SK-N-SH (cell line): ENCODE data around the gene NMNAT2.

ENCODE experiments used
- CTCF ChIP-seq: fragments of 200-600 bp; sonication (generic); IDR thresholded peaks from 2 replicates; pipeline ENCODE4 v1.6.1; 2017; ENCODE audit warnings: antibody characterized with exemption, mild to moderate bottlenecking, moderate library complexity
- TCF12 ChIP-seq: IDR thresholded peaks from 2 replicates; pipeline ENCODE4 v1.4.0; 2012
- ZBTB33 ChIP-seq: IDR thresholded peaks from 2 replicates; pipeline ENCODE4 v1.4.0; 2012; ENCODE audit warnings: low read depth, borderline replicate concordance
- TF ChIP-seq, protein P1 (sequence below): IDR thresholded peaks from 2 replicates; pipeline ENCODE4 v1.6.1; 2012; ENCODE audit warnings: mild to moderate bottlenecking, low read depth, low read length, moderate library complexity

DNA sequence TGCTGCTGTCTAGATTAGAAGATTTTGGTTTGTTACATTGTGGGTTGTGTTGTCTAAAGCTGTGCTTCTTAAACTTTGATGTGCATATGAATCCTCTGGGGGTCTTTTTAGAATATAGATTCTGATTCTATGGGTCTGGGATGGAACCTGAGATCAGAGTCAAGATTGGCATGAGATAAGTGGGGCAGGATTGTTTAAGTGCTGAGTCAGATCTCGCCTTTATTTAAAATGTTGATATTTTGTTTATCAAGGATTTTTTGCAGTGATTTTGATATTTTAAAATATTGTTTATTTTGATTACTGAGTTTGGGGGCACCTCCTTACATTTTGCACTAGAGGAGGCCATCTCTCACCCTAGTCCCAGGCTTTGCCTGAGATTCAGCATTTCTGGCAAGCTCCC lies 117.4 kb downstream of the NMNAT2 start:
- TF ChIP-seq CTCF (no peak), ZBTB33 (no peak), TCF12 (no peak)
- TF ChIP-seq, protein P1, sequence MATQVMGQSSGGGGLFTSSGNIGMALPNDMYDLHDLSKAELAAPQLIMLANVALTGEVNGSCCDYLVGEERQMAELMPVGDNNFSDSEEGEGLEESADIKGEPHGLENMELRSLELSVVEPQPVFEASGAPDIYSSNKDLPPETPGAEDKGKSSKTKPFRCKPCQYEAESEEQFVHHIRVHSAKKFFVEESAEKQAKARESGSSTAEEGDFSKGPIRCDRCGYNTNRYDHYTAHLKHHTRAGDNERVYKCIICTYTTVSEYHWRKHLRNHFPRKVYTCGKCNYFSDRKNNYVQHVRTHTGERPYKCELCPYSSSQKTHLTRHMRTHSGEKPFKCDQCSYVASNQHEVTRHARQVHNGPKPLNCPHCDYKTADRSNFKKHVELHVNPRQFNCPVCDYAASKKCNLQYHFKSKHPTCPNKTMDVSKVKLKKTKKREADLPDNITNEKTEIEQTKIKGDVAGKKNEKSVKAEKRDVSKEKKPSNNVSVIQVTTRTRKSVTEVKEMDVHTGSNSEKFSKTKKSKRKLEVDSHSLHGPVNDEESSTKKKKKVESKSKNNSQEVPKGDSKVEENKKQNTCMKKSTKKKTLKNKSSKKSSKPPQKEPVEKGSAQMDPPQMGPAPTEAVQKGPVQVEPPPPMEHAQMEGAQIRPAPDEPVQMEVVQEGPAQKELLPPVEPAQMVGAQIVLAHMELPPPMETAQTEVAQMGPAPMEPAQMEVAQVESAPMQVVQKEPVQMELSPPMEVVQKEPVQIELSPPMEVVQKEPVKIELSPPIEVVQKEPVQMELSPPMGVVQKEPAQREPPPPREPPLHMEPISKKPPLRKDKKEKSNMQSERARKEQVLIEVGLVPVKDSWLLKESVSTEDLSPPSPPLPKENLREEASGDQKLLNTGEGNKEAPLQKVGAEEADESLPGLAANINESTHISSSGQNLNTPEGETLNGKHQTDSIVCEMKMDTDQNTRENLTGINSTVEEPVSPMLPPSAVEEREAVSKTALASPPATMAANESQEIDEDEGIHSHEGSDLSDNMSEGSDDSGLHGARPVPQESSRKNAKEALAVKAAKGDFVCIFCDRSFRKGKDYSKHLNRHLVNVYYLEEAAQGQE = no peak
